HepG2 (cell line): Measurements from ENCODE around the gene KCNJ2. TPM values are rescaled to one million over a fixed set of nuclear protein-coding genes. Genes with fewer than 3 reads are reported as not detected.

ENCODE experiments used
- ATAC-seq: fragments of 200-7000 bp; cut with Tn5 transposase; 3 replicates; pipeline ENCODE4 v1.9.1; 2020; ENCODE audit warnings: mild to moderate bottlenecking, moderate library complexity
- BruUV-seq: library from RNA; stranded (reverse); fragments of 400-500 nt; replicated peaks from 2 replicates; lab custom pipeline; 2021; lab: Mats Ljungman, UMichigan
- CTCF ChIA-PET: fragments of 300-600 bp; formaldehyde crosslinking; extraction: SDS; loops from one replicate; lab custom pipeline; 2021; ENCODE audit warnings: low total read pairs, inconsistent platforms, low intra/inter-chr PET ratio; lab: Yijun Ruan, JAX
- POLR2A ChIA-PET: fragments of 350-600 bp; sonication (Branson Sonifier 250); formaldehyde crosslinking; loops from one replicate; lab custom pipeline; 2020; ENCODE audit warnings: antibody characterized with exemption, inconsistent platforms; lab: Yijun Ruan, JAX
- DNase-seq: peaks from one replicate; pipeline ENCODE4 v3.0.0-alpha.2; 2015; ENCODE audit warnings: low spot score
- FAIRE-seq: peaks from 3 replicates; lab custom pipeline; 2011; peaks lifted over from hg19 to GRCh38; lab: Jason Lieb, UNC
- H2AFZ ChIP-seq: one replicate; pipeline ENCODE4 v1.6.1; 2011; ENCODE audit warnings: low read length, inconsistent platforms
- H3K27ac ChIP-seq: fragments of 300-600 bp; 3 replicates; pipeline ENCODE4 v1.8.0; 2011; ENCODE audit warnings: mixed run types, mild to moderate bottlenecking, mixed read lengths, low read length, inconsistent platforms; ENCODE audit not compliant: insufficient read depth; ENCODE audit errors: extremely low read length
- H3K27me3 ChIP-seq, 2 experiments: fragments of 200-600 bp in 1 of 2; 2 replicates in 1 of 2; 3 replicates in 1 of 2; pipeline versions ENCODE4 v1.6.0 to v1.8.0; 2011; ENCODE audit warnings: low read length in 2 of 2, mild to moderate bottlenecking in 2 of 2, moderate library complexity in 2 of 2, inconsistent platforms in 1 of 2; ENCODE audit not compliant: insufficient read depth in 2 of 2, control insufficient read depth in 1 of 2
- H3K36me3 ChIP-seq, 2 experiments: fragments of 200-600 bp in 1 of 2; replicated peaks in 1 of 2; 2 replicates in 1 of 2; 3 replicates in 1 of 2; pipeline versions ENCODE4 v1.5.1 to v1.8.0; 2011; ENCODE audit warnings: low read length in 2 of 2, inconsistent platforms in 1 of 2; ENCODE audit not compliant: insufficient read depth in 2 of 2, control insufficient read depth in 1 of 2
- H3K4me1 ChIP-seq: 2 replicates; pipeline ENCODE4 v1.5.1; 2012; ENCODE audit warnings: low read length, inconsistent platforms; ENCODE audit not compliant: insufficient read depth
- H3K4me2 ChIP-seq: 2 replicates; pipeline ENCODE4 v1.6.0; 2011; ENCODE audit warnings: low read depth, low read length, inconsistent platforms
- H3K4me3 ChIP-seq, 3 experiments: fragments of 200-600 bp in 1 of 3; sonication (generic), shearing (Covaris generic) in 1 of 3; replicated peaks in 1 of 3; 2 replicates each; pipeline ENCODE4 v1.5.1; 2011 to 2016; ENCODE audit warnings: low read length in 3 of 3, inconsistent platforms in 2 of 3, low read depth in 2 of 3, mild to moderate bottlenecking in 2 of 3, control low read depth in 1 of 3, mixed read lengths in 1 of 3; ENCODE audit not compliant: insufficient read depth in 1 of 3
- H3K79me2 ChIP-seq: one replicate; pipeline ENCODE4 v1.6.1; 2011; ENCODE audit warnings: low read length, inconsistent platforms; ENCODE audit not compliant: insufficient read depth
- H3K9ac ChIP-seq: 2 replicates; pipeline ENCODE4 v1.6.0; 2011; ENCODE audit warnings: mild to moderate bottlenecking, low read depth, low read length, inconsistent platforms; ENCODE audit not compliant: insufficient read depth
- H3K9me3 ChIP-seq: 2 replicates; pipeline ENCODE4 v1.5.1; 2012; ENCODE audit warnings: mild to moderate bottlenecking, low read length
- H4K20me1 ChIP-seq: 2 replicates; pipeline ENCODE4 v1.6.0; 2011; ENCODE audit warnings: inconsistent platforms, mild to moderate bottlenecking, low read length, moderate library complexity; ENCODE audit not compliant: insufficient read depth
- DBP ChIP-seq: sonication (generic); formaldehyde crosslinking; IDR thresholded peaks from 2 replicates; pipeline ENCODE4 v1.4.0; 2020; ENCODE audit warnings: missing genetic modification reagents; ENCODE audit errors: not compliant biosample characterization
- ERF ChIP-seq: IDR thresholded peaks from 2 replicates; pipeline ENCODE4 v1.6.1; 2018; ENCODE audit warnings: missing biosample characterization, missing genetic modification reagents
- FOXK1 ChIP-seq: sonication (generic); formaldehyde crosslinking; IDR thresholded peaks from 2 replicates; pipeline ENCODE4 v1.4.0; 2020; ENCODE audit warnings: low read depth, missing genetic modification reagents, borderline replicate concordance
- KLF15 ChIP-seq: sonication (generic); formaldehyde crosslinking; IDR thresholded peaks from 2 replicates; pipeline ENCODE4 v1.8.1; 2023; ENCODE audit warnings: borderline replicate concordance, mild to moderate bottlenecking, inconsistent platforms, missing genetic modification reagents, mixed read lengths
- MLLT10 ChIP-seq: sonication (generic); formaldehyde crosslinking; IDR thresholded peaks from 2 replicates; pipeline ENCODE4 v1.4.0; 2020; ENCODE audit warnings: missing genetic modification reagents
- NR3C1 ChIP-seq: sonication (generic); formaldehyde crosslinking; IDR thresholded peaks from 2 replicates; pipeline ENCODE4 v1.4.0; 2020; ENCODE audit warnings: missing genetic modification reagents
- POGZ ChIP-seq: sonication (generic); formaldehyde crosslinking; IDR thresholded peaks from 2 replicates; pipeline ENCODE4 v1.4.0; 2020; ENCODE audit warnings: mild to moderate bottlenecking, missing genetic modification reagents
- REST ChIP-seq, 2 experiments: IDR thresholded peaks; 2 replicates each; pipeline ENCODE4 v1.6.1; 2011 to 2012; ENCODE audit warnings: low read length in 2 of 2, borderline replicate concordance in 1 of 2, low read depth in 1 of 2, mild to moderate bottlenecking in 1 of 2, moderate library complexity in 1 of 2
- SAFB2 ChIP-seq: sonication (generic); formaldehyde crosslinking; IDR thresholded peaks from 2 replicates; pipeline ENCODE4 v1.5.1; 2020; ENCODE audit warnings: missing genetic modification reagents, low read depth, mild to moderate bottlenecking, borderline replicate concordance
- ZFP36 ChIP-seq: fragments of 150-350 bp; IDR thresholded peaks from 2 replicates; pipeline ENCODE4 v1.6.1; 2018; ENCODE audit warnings: borderline replicate concordance, low read length, low read depth; ENCODE audit not compliant: partially characterized antibody
- ZNF18 ChIP-seq: sonication (generic); formaldehyde crosslinking; IDR thresholded peaks from 2 replicates; pipeline ENCODE4 v1.8.0; 2022; ENCODE audit warnings: mild to moderate bottlenecking, missing genetic modification reagents; ENCODE audit not compliant: insufficient replicate concordance
- ZNF564 ChIP-seq: sonication (generic); formaldehyde crosslinking; IDR thresholded peaks from 2 replicates; pipeline ENCODE4 v1.8.1; 2023; ENCODE audit warnings: mild to moderate bottlenecking, missing genetic modification reagents
- WGBS: methylation state at CpG from one replicate; pipeline ENCODE4 v1.1.6; 2017; ENCODE audit warnings: low lambda C conversion rate; 5-methylcytosine and 5-hydroxymethylcytosine counted together
- in situ Hi-C: cut with HindIII; loops from 2 replicates; pipeline ENCODE4 v1.10.0; 2017; ENCODE audit warnings: low pct_unique_long_range_greater_than_20kb; ENCODE audit not compliant: extremely low pct_ligation_motif_present
- intact Hi-C: fragments of 100-400 bp; cut with micrococcal nuclease; formaldehyde crosslinking; loops from one replicate; pipeline ENCODE4 v1.10.0; 2022; ENCODE audit not compliant: unreplicated experiment
- polyA plus RNA-seq, 8 experiments: library from polyadenylated mRNA; depleted of rRNA in 3 of 8; stranded (reverse) in 7 of 8; unstranded in 1 of 8; fragments of >200 nt; fragmentation: Illumina TruSeq in 4 of 8; extraction: Trizol in 4 of 8; gene quantifications; 2 replicates each; pipeline versions ENCODE4 v1.2.1 to v1.2.3, GENCODE V29; 2011 to 2016; ENCODE audit warnings: low read depth in 4 of 8, missing spikeins in 1 of 8, mixed read lengths in 1 of 8; ENCODE audit not compliant: insufficient read depth in 1 of 8
- total RNA-seq, 5 experiments: library from RNA; depleted of rRNA; stranded (reverse); fragments of >200 nt; fragmentation: Illumina TruSeq; extraction: Trizol; gene quantifications; 2 replicates each; pipeline ENCODE4 v1.2.3, GENCODE V29; 2016; ENCODE audit warnings: low read depth in 1 of 5

The KCNJ2 gene
- total and polyA plus RNA-seq, 2 of the 13 experiments (the other 11 are each of a cell fraction or from before 2014, with no cell fraction given): not detected

- DNase-seq (no peak), ATAC-seq (no peak; the same call in 2 of the 3 replicates), FAIRE-seq (no peak)
- BruUV-seq: no TSS peak
- no peaks in the 10 kb centered on the region for H3K79me2 ChIP-seq
- no peaks in the 10 kb centered on the region for H3K27me3 ChIP-seq
- no peak overlapping the region for H2AFZ ChIP-seq
- in situ Hi-C loops (no loop called here), intact Hi-C loops (no loop called here)
- H3K4me3 ChIP-seq: no peak overlapping the region
- 0% methylated on average over 1 of the region's 1 CpG for WGBS
- H3K27ac ChIP-seq: no peak overlapping the region
- H3K9me3 ChIP-seq: peaks cover 28% of the 10 kb centered on the region
- no peaks in the 10 kb centered on the region for H3K36me3 ChIP-seq
- TF ChIP-seq DBP (CRISPR knock-in tag) (no peak), NR3C1 (CRISPR knock-in tag) (no peak), ZNF18 (CRISPR knock-in tag) (no peak), SAFB2 (no peak), POGZ (CRISPR knock-in tag) (no peak)
- no peak overlapping the region for H3K9ac ChIP-seq
- H4K20me1 ChIP-seq: no peaks in the 10 kb centered on the region
- ChIA-PET CTCF (no interaction called here), POLR2A (no interaction called here)
- H3K4me2 ChIP-seq: no peak overlapping the region
- no peaks in the 10 kb centered on the region for H3K4me1 ChIP-seq
Measured at GRCh38 chr17:70119545-70119944, 49.8 kb upstream of the KCNJ2 start.

- H3K79me2 ChIP-seq: no peaks in the 10 kb centered on the region
- FAIRE-seq (no peak), ATAC-seq (no peak), DNase-seq (no peak)
- H3K27me3 ChIP-seq: no peaks in the 10 kb centered on the region
- no peak overlapping the region for H2AFZ ChIP-seq
- in situ Hi-C loops (no loop called here), intact Hi-C loops (no loop called here)
- peaks cover 28% of the 10 kb centered on the region for H3K9me3 ChIP-seq
- H3K27ac ChIP-seq: no peak overlapping the region
- TF ChIP-seq REST (IDR thresholded peaks at IDR 0.05; ENCODE audit: borderline replicate concordance in 1 of 2, low read depth in 1 of 2, low read length in 2 of 2) (no peak), ZNF564 (CRISPR knock-in tag) (no peak), KLF15 (no peak), ERF (CRISPR knock-in tag) (no peak), ZFP36 (no peak), FOXK1 (CRISPR knock-in tag) (no peak), MLLT10 (CRISPR knock-in tag) (no peak)
- POLR2A ChIA-PET: no interaction called here
- 3% methylated on average over 2 of the region's 2 CpGs for WGBS
- no peaks in the 10 kb centered on the region for H4K20me1 ChIP-seq
- H3K9ac ChIP-seq: no peak overlapping the region
- CTCF ChIA-PET: no interaction called here
- no peaks in the 10 kb centered on the region for H3K36me3 ChIP-seq
- H3K4me2 ChIP-seq: no peak overlapping the region
- no TSS peak for BruUV-seq
- no peaks in the 10 kb centered on the region for H3K4me1 ChIP-seq
- H3K4me3 ChIP-seq: no peak overlapping the region
Measured at GRCh38 chr17:70119983-70120382, 49.3 kb upstream of the KCNJ2 start.
